Measurements from ENCODE around the gene BRIP1. TPM values are rescaled to one million over a fixed set of nuclear protein-coding genes. Genes with fewer than 3 reads are reported as not detected.

BRIP1 gene
- total RNA-seq, 2 experiments from 2014 or later: 1.0 to 1.9 TPM

DNA sequence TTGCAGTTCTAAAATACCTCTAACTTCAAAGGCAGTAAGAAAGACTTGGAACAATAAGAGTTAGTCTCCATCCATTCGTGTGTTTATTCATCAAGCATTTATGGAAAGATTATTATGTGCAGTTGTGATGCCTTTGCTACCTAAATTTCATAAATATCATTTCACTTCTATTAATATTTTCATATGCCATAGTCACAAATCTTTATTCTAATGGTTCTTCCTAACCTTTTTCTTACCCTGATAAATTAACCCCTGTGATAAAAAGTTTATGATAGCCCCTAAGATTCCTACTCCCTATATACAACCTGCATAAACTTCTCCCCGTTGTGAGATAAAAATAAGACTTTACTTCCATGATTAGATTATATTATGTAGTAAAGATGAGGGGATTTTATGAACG is 94.9 kb downstream of the BRIP1 start:
- CTCF ChIA-PET: no interaction called here
- H3K4me1 Mint-ChIP-seq (ENCODE audit: low read depth): no peaks in the 10 kb centered on the region
- H3K27me3 Mint-ChIP-seq: no peaks in the 10 kb centered on the region
- no peak for TF ChIP-seq CTCF (IDR thresholded peaks at IDR 0.05)
- no peaks in the 10 kb centered on the region for H3K4me1 ChIP-seq (ENCODE audit: insufficient read depth, low read length)
- peaks cover 8% of the 10 kb centered on the region for H3K9me3 Mint-ChIP-seq
- H3K4me3 Mint-ChIP-seq: no peak overlapping the region
- no peaks in the 10 kb centered on the region for H3K36me3 ChIP-seq (ENCODE audit: insufficient read depth, low read length)
- no peaks in the 10 kb centered on the region for H3K27me3 ChIP-seq (ENCODE audit: control insufficient read depth in 1 of 2, insufficient read depth in 2 of 2, low read length in 2 of 2)
- intact Hi-C loops (cut with DNase I, micrococcal nuclease): no loop called here
- no peak overlapping the region for H3K27ac Mint-ChIP-seq
- POLR2A ChIA-PET: no interaction called here
- H3K4me3 ChIP-seq (ENCODE audit: low read length): no peak overlapping the region
- no peak overlapping the region for H3K27ac ChIP-seq (ENCODE audit: low read depth in 1 of 2, low read length in 2 of 2)
- ATAC-seq (ENCODE audit: poor library complexity): no peak
- H3K36me3 Mint-ChIP-seq (ENCODE audit: low read depth): peaks cover 30% of the 10 kb centered on the region
- peaks cover 4 to 7% of the 10 kb centered on the region in 2 experiments for H3K9me3 ChIP-seq (ENCODE audit: control insufficient read depth in 1 of 2, insufficient read depth in 1 of 2, low read length in 2 of 2)
- no peak for DNase-seq

- POLR2A ChIA-PET: no interaction called here
- Mint-ChIP-seq H3K4me3 (no peak overlapping the region), H3K4me1 (ENCODE audit: low read depth) (no peaks in the 10 kb centered on the region), H3K27ac (no peak overlapping the region), H3K36me3 (ENCODE audit: low read depth) (peaks cover 28% of the 10 kb centered on the region), H3K27me3 (no peaks in the 10 kb centered on the region), H3K9me3 (peaks cover 8% of the 10 kb centered on the region)
- no peak for TF ChIP-seq CTCF (IDR thresholded peaks at IDR 0.05)
- intact Hi-C loops (cut with DNase I, micrococcal nuclease): no loop called here
- DNase-seq: no peak
- Histone ChIP-seq H3K4me1 (ENCODE audit: insufficient read depth, low read length) (no peaks in the 10 kb centered on the region), H3K27ac (ENCODE audit: low read depth in 1 of 2, low read length in 2 of 2) (no peak overlapping the region), H3K9me3 (ENCODE audit: control insufficient read depth in 1 of 2, insufficient read depth in 1 of 2, low read length in 2 of 2) (peaks cover 2 to 7% of the 10 kb centered on the region in 2 experiments), H3K36me3 (ENCODE audit: insufficient read depth, low read length) (no peaks in the 10 kb centered on the region), H3K27me3 (ENCODE audit: control insufficient read depth in 1 of 2, insufficient read depth in 2 of 2, low read length in 2 of 2) (no peaks in the 10 kb centered on the region), H3K4me3 (ENCODE audit: low read length) (no peak overlapping the region)
- CTCF ChIA-PET: no interaction called here
- no peak for ATAC-seq (ENCODE audit: poor library complexity)
These were observed 96.8 kb downstream of the BRIP1 start for GRCh38 chr17:61766520-61766919.

- ChIA-PET POLR2A (no interaction called here), CTCF (interaction anchor here (1.6 kb wide), 1 partner anchor 16 kb away, joined by 5 read pairs; no protein-coding TSS in a partner anchor)
- H3K36me3 Mint-ChIP-seq (ENCODE audit: low read depth): peaks cover 15% of the 10 kb centered on the region
- H3K4me3 Mint-ChIP-seq: no peak overlapping the region
- TF ChIP-seq CTCF (IDR thresholded peaks at IDR 0.05): no peak
- Histone ChIP-seq H3K27me3 (ENCODE audit: control insufficient read depth in 1 of 2, insufficient read depth in 2 of 2, low read length in 2 of 2) (no peaks in the 10 kb centered on the region), H3K36me3 (ENCODE audit: insufficient read depth, low read length) (no peaks in the 10 kb centered on the region), H3K27ac (ENCODE audit: low read depth in 1 of 2, low read length in 2 of 2) (no peak overlapping the region), H3K9me3 (ENCODE audit: control insufficient read depth in 1 of 2, insufficient read depth in 1 of 2, low read length in 2 of 2) (no peaks in the 10 kb centered on the region), H3K4me3 (ENCODE audit: low read length) (no peak overlapping the region), H3K4me1 (ENCODE audit: insufficient read depth, low read length) (no peaks in the 10 kb centered on the region)
- no peak overlapping the region for H3K27ac Mint-ChIP-seq
- ATAC-seq (ENCODE audit: poor library complexity): no peak
- H3K27me3 Mint-ChIP-seq: no peaks in the 10 kb centered on the region
- intact Hi-C loops (cut with DNase I, micrococcal nuclease): no loop called here
- no peaks in the 10 kb centered on the region for H3K9me3 Mint-ChIP-seq
- DNase-seq: no peak
- no peaks in the 10 kb centered on the region for H3K4me1 Mint-ChIP-seq (ENCODE audit: low read depth)
These were observed 98.5 kb downstream of the BRIP1 start for GRCh38 chr17:61764846-61765245.

All from CD4-positive, alpha-beta T cell (primary cell).